PC-3 (cell line): ENCODE measurements around the gene METTL26. TPM values are rescaled to one million over a fixed set of nuclear protein-coding genes. Genes with fewer than 3 reads are reported as not detected.

Experiments used
- ATAC-seq: fragments of 200-7000 bp; cut with Tn5 transposase; 2 replicates; pipeline ENCODE4 v1.9.1; 2020; ENCODE audit warnings: mild to moderate bottlenecking, moderate library complexity
- BruUV-seq: library from RNA; stranded (reverse); fragments of 400-500 nt; replicated peaks from 2 replicates; lab custom pipeline; 2021; lab: Mats Ljungman, UMichigan
- CTCF ChIA-PET: fragments of 300-600 bp; sonication (Branson Sonifier 250); formaldehyde crosslinking; loops from one replicate; lab custom pipeline; 2022; ENCODE audit warnings: antibody characterized with exemption; lab: Charles Lee
- POLR2A ChIA-PET: fragments of 300-600 bp; sonication (Branson Sonifier 250); formaldehyde crosslinking; loops from one replicate; lab custom pipeline; 2022; ENCODE audit warnings: antibody characterized with exemption; ENCODE audit not compliant: unreplicated experiment; lab: Charles Lee
- DNase-seq: peaks from one replicate; pipeline ENCODE4 v3.0.0-alpha.2; 2015
- H2AFZ ChIP-seq: fragments of 300-600 bp; sonication (generic); 2 replicates; pipeline ENCODE4 v1.6.0; 2016; ENCODE audit warnings: antibody characterized with exemption, low read length
- H3F3A ChIP-seq: fragments of 300-600 bp; sonication (generic); one replicate; pipeline ENCODE4 v1.6.0; 2017; ENCODE audit warnings: antibody characterized with exemption, low read length, control low read depth, mild to moderate bottlenecking; ENCODE audit not compliant: unreplicated experiment
- H3K27ac ChIP-seq: fragments of 300-600 bp; sonication (generic); 2 replicates; pipeline ENCODE4 v1.5.1; 2016; ENCODE audit warnings: mild to moderate bottlenecking, low read length
- H3K27me3 ChIP-seq: fragments of 300-600 bp; sonication (generic); 2 replicates; pipeline ENCODE4 v1.6.1; 2016; ENCODE audit warnings: low read length, mixed read lengths
- H3K36me3 ChIP-seq: fragments of 300-600 bp; sonication (generic); 2 replicates; pipeline ENCODE4 v1.6.1; 2016; ENCODE audit warnings: low read depth, mixed run types, low read length, mixed read lengths
- H3K4me1 ChIP-seq: fragments of 300-600 bp; sonication (generic); 2 replicates; pipeline ENCODE4 v1.5.1; 2016; ENCODE audit warnings: low read length; ENCODE audit not compliant: insufficient read depth
- H3K4me2 ChIP-seq: fragments of 300-600 bp; sonication (generic); 2 replicates; pipeline ENCODE4 v1.6.0; 2016; ENCODE audit warnings: low read length
- H3K4me3 ChIP-seq: fragments of 300-600 bp; sonication (generic); 2 replicates; pipeline ENCODE4 v1.5.1; 2016; ENCODE audit warnings: mild to moderate bottlenecking, low read length, mixed read lengths
- H3K79me2 ChIP-seq: fragments of 300-600 bp; sonication (generic); 2 replicates; pipeline ENCODE4 v1.6.1; 2017; ENCODE audit warnings: low read length, mixed read lengths
- H3K9ac ChIP-seq: fragments of 300-600 bp; sonication (generic); 2 replicates; pipeline ENCODE4 v1.6.0; 2016; ENCODE audit warnings: mild to moderate bottlenecking, low read length
- H3K9me2 ChIP-seq: fragments of 300-600 bp; sonication (generic); replicated peaks from 2 replicates; pipeline ENCODE4 v1.6.1; 2016; ENCODE audit warnings: mixed run types, low read length, mixed read lengths
- H3K9me3 ChIP-seq: fragments of 300-600 bp; sonication (generic); 2 replicates; pipeline ENCODE4 v1.6.1; 2016; ENCODE audit warnings: low read length, mixed read lengths
- H4K20me1 ChIP-seq: fragments of 300-600 bp; sonication (generic); 2 replicates; pipeline ENCODE4 v1.6.1; 2016; ENCODE audit warnings: low read length, mixed read lengths
- CTCF ChIP-seq: fragments of 300-600 bp; sonication (generic); conservative IDR thresholded peaks from 2 replicates; pipeline ENCODE4 v1.5.1; 2017; ENCODE audit warnings: antibody characterized with exemption, low read depth, mild to moderate bottlenecking, low read length
- EZH2 ChIP-seq: fragments of 300-600 bp; sonication (generic); IDR thresholded peaks from one replicate; pipeline ENCODE4 v1.6.1; 2017; ENCODE audit warnings: antibody characterized with exemption, mild to moderate bottlenecking, low read length; ENCODE audit not compliant: unreplicated experiment
- EZH2phosphoT487 ChIP-seq: fragments of 300-600 bp; sonication (generic); IDR thresholded peaks from 2 replicates; pipeline ENCODE4 v1.6.1; 2018; ENCODE audit warnings: mild to moderate bottlenecking, antibody characterized with exemption, low read length, borderline replicate concordance
- intact Hi-C: fragments of 100-400 bp; cut with micrococcal nuclease; formaldehyde crosslinking; loops from 2 replicates; pipeline ENCODE4 v1.9.0; 2023
- total RNA-seq: library from RNA; depleted of rRNA; stranded (reverse); fragments of >200 nt; gene quantifications from 2 replicates; pipeline ENCODE4 v1.2.3, GENCODE V29; 2014

Gene METTL26
- total RNA-seq, 1 experiment from 2014 or later = 179 TPM

DNA sequence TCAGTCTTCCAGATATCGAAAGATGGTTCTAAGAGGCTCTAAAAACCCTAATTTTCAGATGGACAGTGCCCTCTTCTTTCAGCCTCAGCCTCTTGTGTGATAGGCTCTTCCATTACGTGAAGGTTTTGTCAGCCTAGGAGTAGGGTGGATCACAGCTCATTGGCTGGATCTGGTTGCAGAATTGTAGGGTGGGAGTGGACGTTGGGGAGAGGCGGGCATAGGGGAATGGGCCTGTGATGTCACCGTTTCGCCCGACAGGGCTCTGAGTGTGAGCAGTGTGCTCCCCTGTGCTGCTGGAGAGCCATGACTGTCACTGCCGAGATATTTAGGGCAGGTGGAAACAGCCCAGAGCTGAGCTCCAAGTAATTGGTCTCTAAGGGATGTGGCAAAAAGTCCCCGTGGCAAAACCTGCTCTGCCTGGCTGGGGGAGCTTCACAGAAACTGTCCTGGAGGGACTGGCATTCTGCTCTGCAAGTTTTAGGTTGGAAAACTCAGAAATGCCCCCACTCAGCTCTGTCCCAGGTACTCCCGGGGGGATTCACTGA, 11.5 kb downstream of the METTL26 start:
- H3K36me3 ChIP-seq = no peaks in the 10 kb centered on the region
- no peaks in the 10 kb centered on the region for H3F3A ChIP-seq
- ATAC-seq (no peak), DNase-seq (no peak)
- no peaks in the 10 kb centered on the region for H3K9me2 ChIP-seq
- intact Hi-C loops = no loop called here
- no TSS peak for BruUV-seq
- H3K27me3 ChIP-seq = no peaks in the 10 kb centered on the region
- 0 out of 2 replicates have a peak, but pooled peaks cover 3% of the 10 kb centered on the region for H3K79me2 ChIP-seq
- no peak overlapping the region for H3K27ac ChIP-seq
- H3K9me3 ChIP-seq = no peaks in the 10 kb centered on the region
- H3K4me3 ChIP-seq = no peak overlapping the region
- ChIA-PET POLR2A (no interaction called here), CTCF (no interaction called here)
- H3K4me2 ChIP-seq = no peak overlapping the region
- no peaks in the 10 kb centered on the region for H4K20me1 ChIP-seq
- H2AFZ ChIP-seq = no peak overlapping the region
- H3K4me1 ChIP-seq = peaks cover 31% of the 10 kb centered on the region
- TF ChIP-seq EZH2phosphoT487 = no peak
- TF ChIP-seq CTCF = no peak
- no peak for TF ChIP-seq EZH2
- no peak overlapping the region for H3K9ac ChIP-seq

DNA sequence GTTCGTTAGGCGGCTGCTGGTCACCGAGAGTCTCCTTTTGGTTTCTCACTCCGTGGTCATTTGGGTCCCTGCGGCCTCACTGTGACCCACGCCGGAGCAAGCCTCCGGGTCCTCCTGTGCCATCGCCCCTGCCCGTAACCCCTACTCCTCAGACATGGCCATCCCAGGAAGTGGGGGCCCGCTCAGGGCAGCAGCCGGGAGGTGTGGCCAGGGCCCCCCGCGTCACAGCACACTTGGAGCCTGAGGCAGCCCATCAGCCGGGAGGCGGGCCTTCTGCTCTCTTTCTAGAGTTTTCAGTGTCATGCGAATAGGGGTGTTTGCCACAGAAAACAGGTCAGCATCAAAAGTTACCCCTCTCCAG, 13.2 kb downstream of the METTL26 start:
- BruUV-seq = no TSS peak
- Histone ChIP-seq H3K4me2 (peak overlapping the region; percentile 72; the same call in 1 of the 2 replicates), H3K36me3 (no peaks in the 10 kb centered on the region), H3F3A (no peaks in the 10 kb centered on the region), H3K27ac (no peak overlapping the region), H3K27me3 (no peaks in the 10 kb centered on the region), H2AFZ (no peak overlapping the region), H3K4me3 (no peak overlapping the region), H3K9me3 (no peaks in the 10 kb centered on the region), H3K9me2 (no peaks in the 10 kb centered on the region), H4K20me1 (no peaks in the 10 kb centered on the region), H3K9ac (no peak overlapping the region), H3K4me1 (peaks cover 31% of the 10 kb centered on the region), H3K79me2 (0 out of 2 replicates have a peak, but pooled peaks cover 3% of the 10 kb centered on the region)
- CTCF ChIA-PET = no interaction called here
- POLR2A ChIA-PET = no interaction called here
- TF ChIP-seq EZH2phosphoT487 (no peak), CTCF (no peak), EZH2 (no peak)
- DNase-seq = no peak
- no peak for ATAC-seq
- intact Hi-C loops = no loop called here

GRCh38 chr16:621526-622105, 14.5 kb downstream of the METTL26 start:
- Histone ChIP-seq H3K4me3 (0 out of 2 replicates have a peak overlapping the region, but pooled peaks have one; percentile 3), H4K20me1 (no peaks in the 10 kb centered on the region), H3K36me3 (no peaks in the 10 kb centered on the region), H3K9me3 (no peaks in the 10 kb centered on the region), H3K27me3 (no peaks in the 10 kb centered on the region), H3K79me2 (0 out of 2 replicates have a peak, but pooled peaks cover 3% of the 10 kb centered on the region), H3K4me1 (peaks cover 21% of the 10 kb centered on the region), H3K4me2 (peak overlapping the region; percentile 72), H2AFZ (no peak overlapping the region), H3K27ac (peak overlapping the region; percentile 13; the same call in 1 of the 2 replicates), H3K9me2 (no peaks in the 10 kb centered on the region), H3F3A (no peaks in the 10 kb centered on the region), H3K9ac (no peak overlapping the region)
- no TSS peak for BruUV-seq
- ATAC-seq (no peak), DNase-seq (no peak)
- ChIA-PET POLR2A (no interaction called here), CTCF (no interaction called here)
- intact Hi-C loops = no loop called here
- TF ChIP-seq CTCF (no peak), EZH2 (no peak), EZH2phosphoT487 (no peak)
